SH-SY5Y (cell line): ENCODE data around the gene PADI2.

Experiments used
- GATA2 ChIP-seq: IDR thresholded peaks from 2 replicates; pipeline ENCODE4 v1.6.1; 2011; ENCODE audit warnings: mild to moderate bottlenecking, low read depth, low read length
- GATA3 ChIP-seq: IDR thresholded peaks from 2 replicates; pipeline ENCODE4 v1.6.1; 2011; ENCODE audit warnings: low read depth, mild to moderate bottlenecking, low read length, moderate library complexity

DNA sequence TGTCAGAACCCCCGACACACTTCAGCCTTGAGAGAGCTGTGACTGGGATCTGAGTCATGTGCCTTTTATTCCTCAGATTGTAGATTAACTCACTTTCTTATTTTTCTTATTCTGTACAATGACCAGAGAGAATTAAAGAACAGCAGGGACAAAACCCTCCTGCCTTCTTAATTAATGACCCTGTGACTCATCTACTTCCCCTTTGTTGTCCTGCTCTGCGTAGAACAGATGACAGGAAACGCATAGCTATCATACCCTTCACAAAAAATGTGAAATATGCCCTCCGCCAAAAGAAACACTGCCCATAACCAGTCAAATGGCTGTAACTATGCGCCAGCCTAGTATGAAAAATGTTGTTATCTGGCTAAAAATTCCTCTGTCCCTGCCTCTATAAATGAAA, 9.1 kb upstream of the PADI2 start:
- no peak for TF ChIP-seq GATA3
- no peak for TF ChIP-seq GATA2
